ENCODE data around the gene DKK1.
A peak's percentile ranks its signal among the peaks of the same experiment; 100 is the strongest.

The DKK1 gene

GRCh38 chr10:52313933-52314821, at the start of gene DKK1:
Gene DKK1, plus strand, starts transcription at chr10:52314281. Its CDS starts 154 bp downstream, at chr10:52314435.
- no peak for DNase-seq (ENCODE audit: low read depth)
- in situ Hi-C loops (cut with HindIII; ENCODE audit: low sequenced_read_pairs) = no loop called here
- TF ChIP-seq CTCF (IDR thresholded peaks at IDR 0.05; ENCODE audit: low read depth, low read length, missing control alignments) = peak; percentile 87
- peak within 1 kb of the TSS; percentile 74 for H3K4me3 ChIP-seq (ENCODE audit: low read depth, low read length)

GRCh38 chr10:52265131-52265926, 48.8 kb upstream of the DKK1 start:
- TF ChIP-seq CTCF (IDR thresholded peaks at IDR 0.05; ENCODE audit: low read depth, low read length, missing control alignments) = no peak
- no peak for DNase-seq (ENCODE audit: low read depth)
- in situ Hi-C loops (cut with HindIII; ENCODE audit: low sequenced_read_pairs) = no loop called here
- H3K4me3 ChIP-seq (ENCODE audit: low read depth, low read length) = no peak overlapping the region

- TF ChIP-seq CTCF (IDR thresholded peaks at IDR 0.05; ENCODE audit: low read depth, low read length, missing control alignments) = no peak
- DNase-seq (ENCODE audit: low read depth) = no peak
- no peak overlapping the region for H3K4me3 ChIP-seq (ENCODE audit: low read depth, low read length)
- in situ Hi-C loops (cut with HindIII; ENCODE audit: low sequenced_read_pairs) = no loop called here
Observed at GRCh38 chr10:52266858-52267257, 47.2 kb upstream of the DKK1 start.

- no peak for TF ChIP-seq CTCF (IDR thresholded peaks at IDR 0.05; ENCODE audit: low read depth, low read length, missing control alignments)
- in situ Hi-C loops (cut with HindIII; ENCODE audit: low sequenced_read_pairs) = no loop called here
- no peak for DNase-seq (ENCODE audit: low read depth)
- H3K4me3 ChIP-seq (ENCODE audit: low read depth, low read length) = no peak overlapping the region
Observed at GRCh38 chr10:52268790-52269189, 45.3 kb upstream of the DKK1 start.

GRCh38 chr10:52269233-52269632, 44.8 kb upstream of the DKK1 start:
- TF ChIP-seq CTCF (IDR thresholded peaks at IDR 0.05; ENCODE audit: low read depth, low read length, missing control alignments) = no peak
- H3K4me3 ChIP-seq (ENCODE audit: low read depth, low read length) = no peak overlapping the region
- in situ Hi-C loops (cut with HindIII; ENCODE audit: low sequenced_read_pairs) = no loop called here
- DNase-seq (ENCODE audit: low read depth) = no peak

- DNase-seq (ENCODE audit: low read depth) = no peak
- no peak overlapping the region for H3K4me3 ChIP-seq (ENCODE audit: low read depth, low read length)
- TF ChIP-seq CTCF (IDR thresholded peaks at IDR 0.05; ENCODE audit: low read depth, low read length, missing control alignments) = no peak
- in situ Hi-C loops (cut with HindIII; ENCODE audit: low sequenced_read_pairs) = no loop called here
Observed at GRCh38 chr10:52276163-52276562, 37.9 kb upstream of the DKK1 start.

Data from astrocyte of the cerebellum (primary cell).